NCI-H146 treated with DMSO at 0.1 percent for 48 hours (cell line): ENCODE results near the gene DSTN.

Source experiments
- DNase-seq: peaks from one replicate; lab custom pipeline; 2025; ENCODE audit not compliant: unreplicated experiment; lab: John Stamatoyannopoulos, UW

DSTN gene

GRCh38 chr20:17622851-17623508 lies 53.1 kb downstream of the DSTN start:
- no peak for DNase-seq

- DNase-seq, result no peak
Observed at GRCh38 chr20:17624070-17624469, 54.2 kb downstream of the DSTN start.

DNA sequence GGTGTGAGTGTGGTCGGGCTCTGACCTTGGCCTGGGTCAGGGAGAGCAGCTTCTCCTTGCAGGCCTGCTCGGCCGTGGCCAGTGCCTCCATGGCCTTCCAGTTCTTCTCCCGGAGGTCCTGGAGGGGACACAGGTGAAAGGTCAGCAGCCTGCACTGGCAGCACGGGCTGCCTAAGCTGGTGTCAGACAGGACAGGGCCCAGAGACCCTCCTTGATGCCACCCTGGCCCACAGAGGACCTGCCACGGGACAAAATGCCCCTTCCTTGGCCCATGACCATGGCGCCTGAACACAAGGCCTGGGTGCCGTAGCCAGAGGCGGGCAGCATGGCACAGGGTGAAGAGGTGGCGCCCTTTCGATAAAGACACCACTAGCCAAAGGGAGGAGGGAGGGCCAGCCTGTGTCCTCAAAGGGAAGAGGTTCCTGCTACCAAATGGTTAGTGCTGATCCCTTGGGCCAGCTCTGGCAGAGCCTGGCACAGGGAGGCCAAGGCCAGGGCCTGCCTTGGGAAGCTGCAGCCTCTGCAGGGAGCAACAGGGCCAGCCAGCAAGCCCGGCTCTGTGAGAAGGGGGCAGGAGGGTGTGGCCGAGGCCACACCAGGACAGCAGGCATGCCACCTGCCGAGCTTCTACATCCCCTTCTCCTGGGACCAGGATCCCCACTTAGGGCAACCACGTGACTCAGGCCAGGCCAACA lies 54.8 kb downstream of the DSTN start:
- no peak for DNase-seq

GRCh38 chr20:17625246-17626051 lies 55.6 kb downstream of the DSTN start:
- DNase-seq, result no peak

DNA sequence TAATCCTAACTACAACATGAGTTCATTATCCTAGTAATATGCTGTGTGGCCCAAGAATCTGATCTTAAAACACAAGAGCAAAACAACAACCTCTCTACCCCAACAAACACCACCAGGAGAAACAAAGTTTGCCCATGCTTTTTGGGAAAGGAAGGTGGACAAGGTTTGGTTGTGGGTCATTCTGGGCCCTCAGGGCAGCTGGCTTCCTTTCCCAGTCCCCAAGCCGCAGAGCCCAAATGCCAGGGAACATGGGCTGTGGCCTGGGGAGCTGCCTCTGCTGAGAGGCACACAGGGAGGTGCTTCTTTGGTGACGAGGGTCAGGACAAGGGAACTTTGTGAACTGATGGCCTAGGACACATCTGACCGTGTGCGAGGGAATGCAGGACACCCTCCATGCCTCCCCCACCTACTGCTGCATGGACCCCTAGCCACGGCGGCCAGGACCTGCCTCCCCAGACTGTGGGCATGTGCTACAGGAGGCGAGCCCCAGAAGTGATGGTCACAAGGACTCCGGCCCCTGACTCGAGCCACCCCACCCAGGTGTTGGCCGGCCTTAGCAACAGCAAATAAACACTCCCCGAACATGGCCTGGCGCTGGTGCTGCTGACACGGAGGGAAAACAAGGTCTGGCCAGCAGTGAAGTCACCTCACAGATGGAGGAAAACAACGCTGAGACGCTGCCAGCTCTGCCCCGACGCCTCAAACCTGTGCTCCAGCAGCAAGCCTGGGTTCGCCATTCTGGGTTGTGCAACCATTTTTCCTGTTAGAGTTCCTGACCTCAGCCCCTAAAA lies 56.5 kb downstream of the DSTN start:
- no peak for DNase-seq

GRCh38 chr20:17627101-17627955 lies 57.5 kb downstream of the DSTN start:
- no peak for DNase-seq

GRCh38 chr20:17628101-17628841 lies 58.4 kb downstream of the DSTN start:
- no peak for DNase-seq

DNA sequence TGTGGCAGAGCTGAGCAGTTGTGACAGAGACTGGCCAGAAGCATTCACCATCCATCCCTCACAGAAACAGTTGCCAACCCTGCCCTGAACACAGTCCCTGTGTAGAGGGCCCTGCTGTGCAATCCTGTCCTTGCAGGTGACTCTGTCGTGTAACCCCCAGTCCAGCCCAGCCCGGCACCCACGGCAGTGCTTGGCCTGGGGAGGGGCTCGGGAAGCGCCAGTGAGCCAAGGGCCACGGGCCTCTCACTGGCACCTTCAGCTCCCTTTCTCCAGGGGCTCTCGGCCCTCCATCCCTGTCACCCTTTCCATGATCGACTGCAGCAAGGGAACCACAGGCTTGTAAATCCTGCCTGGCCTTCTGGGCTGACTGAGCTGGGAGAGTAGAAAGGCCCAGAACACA lies 59.1 kb downstream of the DSTN start:
- DNase-seq, result no peak

DNA sequence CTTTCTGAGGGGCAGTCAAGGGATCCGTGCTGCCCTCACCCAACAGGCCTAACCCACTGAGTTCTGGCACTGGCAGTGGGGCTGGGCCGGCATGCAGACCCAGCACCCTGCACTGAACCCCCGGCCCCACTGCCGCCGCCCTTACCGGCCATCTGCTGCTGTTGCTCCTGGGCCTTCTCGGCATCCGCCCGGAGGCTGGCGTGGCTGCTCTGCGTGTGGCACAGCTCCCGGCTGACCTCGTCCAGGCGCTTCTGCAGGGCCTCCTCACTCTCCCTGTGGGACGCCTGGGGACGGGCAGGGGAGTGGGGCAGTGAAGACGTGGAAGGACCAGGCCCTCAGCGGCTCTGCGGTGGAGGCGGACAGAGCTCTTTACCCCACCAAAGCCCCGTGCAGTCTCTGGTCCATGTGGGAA lies 59.8 kb downstream of the DSTN start:
- DNase-seq, result no peak

DNA sequence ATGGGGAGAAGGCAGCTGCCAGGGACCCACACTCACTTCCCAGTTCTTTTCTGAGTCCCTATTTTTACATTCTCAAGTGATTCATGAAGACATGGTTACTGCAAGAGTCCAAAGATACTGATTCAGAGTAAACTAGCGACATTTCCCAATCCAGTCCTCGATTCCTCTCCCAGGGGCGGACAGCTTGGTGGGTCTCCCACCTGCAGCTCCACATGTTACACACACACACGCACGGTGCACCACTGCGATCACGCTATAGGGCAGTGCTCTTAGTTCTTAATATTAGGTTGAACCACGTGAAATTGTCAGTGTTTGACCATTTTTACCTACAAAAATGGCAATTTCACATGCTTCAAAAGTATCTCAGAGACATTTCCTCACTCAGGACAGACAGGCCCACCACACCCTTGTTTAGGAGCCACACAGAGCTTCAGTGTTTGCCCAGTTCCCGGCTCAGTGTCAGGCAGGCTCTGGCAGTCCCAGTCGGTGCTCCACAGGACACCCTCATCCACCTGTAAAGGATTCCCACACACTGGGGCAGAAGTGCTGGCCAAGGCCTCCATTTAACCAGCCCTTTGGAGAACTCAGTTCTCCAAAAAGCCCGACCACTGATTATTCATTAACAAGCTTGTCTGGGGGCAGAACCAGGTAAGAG lies 60.4 kb downstream of the DSTN start:
- no peak for DNase-seq

DNA sequence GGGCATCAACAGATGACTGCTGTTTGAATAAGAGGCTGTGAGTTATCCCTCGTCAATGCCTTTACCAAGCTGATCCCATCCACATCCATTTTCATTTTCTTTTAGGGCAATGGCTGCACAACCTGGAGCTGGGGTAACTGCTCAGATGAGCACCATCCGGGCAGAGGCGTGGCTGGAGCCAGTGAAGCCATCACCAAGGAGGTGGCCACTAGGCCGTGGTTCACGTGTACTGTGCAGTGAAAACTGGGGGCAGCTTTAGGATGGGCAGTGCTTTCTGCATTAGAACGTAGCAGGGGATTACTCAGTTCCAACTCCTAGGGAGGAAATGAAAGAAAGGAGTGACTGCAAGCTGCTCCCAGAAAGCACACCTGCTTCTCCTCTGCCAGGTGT lies 60.9 kb downstream of the DSTN start:
- no peak for DNase-seq

DNA sequence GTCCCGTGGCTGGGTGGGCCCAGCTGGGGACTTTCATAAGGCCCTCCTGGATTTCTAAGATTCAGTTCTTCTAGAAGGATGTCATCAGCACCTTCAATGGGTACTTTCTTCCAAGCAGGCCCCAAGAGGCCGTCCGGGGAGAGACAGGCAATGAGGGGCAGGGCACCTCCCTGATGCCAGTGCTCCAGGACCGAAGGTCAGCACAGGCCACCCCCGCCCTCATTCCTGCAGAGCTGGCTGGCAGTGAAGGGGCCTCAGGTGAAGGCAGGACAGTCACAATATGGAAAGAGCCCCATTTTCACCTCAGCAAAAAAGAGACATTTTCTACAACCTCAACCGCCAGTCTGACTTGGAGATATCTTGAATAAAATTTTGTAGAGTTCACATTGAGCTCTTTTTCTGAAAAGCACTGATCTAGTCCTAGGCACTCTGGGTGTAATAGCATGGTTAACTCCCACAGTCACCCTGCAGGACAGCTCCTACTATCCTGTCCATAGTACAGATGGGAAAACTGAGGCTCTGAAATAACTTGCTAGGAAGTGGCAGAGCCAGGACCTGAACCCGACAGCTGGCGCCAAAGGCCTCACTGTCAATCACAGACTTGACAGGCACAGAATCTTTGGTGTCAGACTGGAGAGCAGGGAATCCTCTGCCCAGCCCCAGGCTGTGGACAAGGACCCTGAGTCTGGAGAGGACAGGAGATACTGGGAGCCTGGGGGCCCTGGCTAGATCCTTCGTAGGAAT lies 61.9 kb downstream of the DSTN start:
- DNase-seq, result no peak

GRCh38 chr20:17633221-17633849 lies 63.5 kb downstream of the DSTN start:
- no peak for DNase-seq

- no peak for DNase-seq
Observed at GRCh38 chr20:17633850-17634500, 64.1 kb downstream of the DSTN start.

DNA sequence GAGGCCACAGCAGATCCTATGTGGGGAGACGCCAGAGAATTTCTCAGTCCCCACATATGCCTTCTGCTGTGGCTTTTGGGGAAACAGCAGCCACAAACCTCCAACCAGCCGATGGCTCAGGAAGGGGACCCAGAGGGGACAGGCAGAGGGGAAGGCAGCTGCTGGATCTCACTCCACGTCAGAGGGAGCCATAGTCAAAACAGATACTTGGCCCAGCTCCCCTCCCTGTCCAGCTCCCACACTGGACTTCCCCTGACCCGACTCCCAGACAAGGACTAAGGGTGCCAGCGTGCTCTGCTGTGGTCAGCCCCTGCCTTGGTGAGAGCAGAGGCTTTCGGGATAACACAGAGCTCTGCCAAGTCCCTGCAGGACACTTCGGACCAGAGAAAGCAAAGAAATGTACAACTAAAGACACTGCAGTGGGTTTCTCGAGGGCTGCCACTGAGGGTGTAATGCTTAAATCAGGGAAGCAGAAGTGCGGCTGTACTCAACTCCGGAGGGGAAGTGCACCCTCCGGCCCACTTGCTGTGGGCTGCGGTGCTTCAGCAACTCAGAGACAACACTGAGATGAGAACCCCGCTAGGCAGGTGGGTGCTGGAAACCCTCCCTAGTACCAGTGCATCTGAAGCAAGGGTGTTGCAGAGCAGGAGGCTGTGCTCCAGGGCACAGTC lies 64.9 kb downstream of the DSTN start:
- no peak for DNase-seq

DNA sequence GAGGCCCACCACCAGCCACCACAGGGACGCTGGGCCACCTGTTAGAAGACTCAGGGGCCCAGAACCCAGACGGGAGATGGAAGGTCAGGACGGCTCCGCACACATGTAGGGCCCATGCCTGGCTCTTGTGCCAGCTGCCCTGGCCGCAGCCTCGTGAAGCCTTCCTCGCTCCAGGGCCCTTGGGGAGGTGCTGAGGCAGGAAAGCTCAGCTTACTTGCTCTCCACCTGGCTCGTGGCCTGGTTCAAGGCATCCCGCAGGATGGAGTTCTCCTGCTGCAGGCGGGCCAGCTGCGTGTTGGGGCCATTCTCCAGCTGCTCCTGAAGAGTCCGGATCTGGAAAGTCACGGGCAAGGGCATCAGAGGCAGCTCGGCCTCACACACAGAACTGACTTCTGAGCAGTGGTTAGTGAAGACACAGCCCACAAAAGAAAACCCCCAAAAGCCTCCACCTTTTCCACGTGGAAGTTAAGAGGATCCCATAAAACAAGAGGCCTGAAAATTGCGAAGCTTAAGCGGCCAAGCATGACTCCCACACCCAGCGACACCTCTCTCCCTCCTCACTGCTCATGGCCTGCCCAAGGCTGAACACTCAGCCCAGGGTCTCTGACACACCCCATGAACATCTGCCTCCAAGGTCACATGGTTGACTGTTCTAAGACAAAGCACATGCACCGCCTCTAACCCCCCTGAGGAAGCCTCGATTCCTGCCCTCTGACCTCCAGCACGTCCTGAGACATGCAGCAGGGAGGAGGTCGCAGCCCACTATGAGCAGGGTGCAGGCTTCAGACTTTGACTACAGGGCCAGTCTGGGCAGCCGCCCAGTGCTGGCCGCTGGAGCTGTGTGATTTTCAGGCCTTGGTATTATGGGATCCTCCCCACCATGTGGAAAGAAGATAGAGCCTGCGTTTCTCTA lies 65.7 kb downstream of the DSTN start:
- no peak for DNase-seq
